ENCODE results near the gene RNF214. TPM values are rescaled to one million over a fixed set of nuclear protein-coding genes. Genes with fewer than 3 reads are reported as not detected.

The RNF214 gene
- total RNA-seq, 4 donors from 2014 or later, result 7.4 to 11.3 (median 9.5) TPM

- 60 to 75% methylated on average over 12 of the region's 12 CpGs for WGBS, 2 donors
- no peak overlapping the region for H3K4me3 ChIP-seq (ENCODE audit: low read depth, poor library complexity, severe bottlenecking)
- intact Hi-C loops (cut with DNase I; ENCODE audit: low total_unique reads), result no loop called here
- no peak for DNase-seq (ENCODE audit: low spot score in 2 of 2)
- TF ChIP-seq, protein P1, sequence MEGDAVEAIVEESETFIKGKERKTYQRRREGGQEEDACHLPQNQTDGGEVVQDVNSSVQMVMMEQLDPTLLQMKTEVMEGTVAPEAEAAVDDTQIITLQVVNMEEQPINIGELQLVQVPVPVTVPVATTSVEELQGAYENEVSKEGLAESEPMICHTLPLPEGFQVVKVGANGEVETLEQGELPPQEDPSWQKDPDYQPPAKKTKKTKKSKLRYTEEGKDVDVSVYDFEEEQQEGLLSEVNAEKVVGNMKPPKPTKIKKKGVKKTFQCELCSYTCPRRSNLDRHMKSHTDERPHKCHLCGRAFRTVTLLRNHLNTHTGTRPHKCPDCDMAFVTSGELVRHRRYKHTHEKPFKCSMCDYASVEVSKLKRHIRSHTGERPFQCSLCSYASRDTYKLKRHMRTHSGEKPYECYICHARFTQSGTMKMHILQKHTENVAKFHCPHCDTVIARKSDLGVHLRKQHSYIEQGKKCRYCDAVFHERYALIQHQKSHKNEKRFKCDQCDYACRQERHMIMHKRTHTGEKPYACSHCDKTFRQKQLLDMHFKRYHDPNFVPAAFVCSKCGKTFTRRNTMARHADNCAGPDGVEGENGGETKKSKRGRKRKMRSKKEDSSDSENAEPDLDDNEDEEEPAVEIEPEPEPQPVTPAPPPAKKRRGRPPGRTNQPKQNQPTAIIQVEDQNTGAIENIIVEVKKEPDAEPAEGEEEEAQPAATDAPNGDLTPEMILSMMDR (IDR thresholded peaks at IDR 0.05), result no peak
- TF ChIP-seq POLR2A (IDR thresholded peaks at IDR 0.05), result no peak
These were observed 31.4 kb upstream of the RNF214 start for GRCh38 chr11:117200813-117201657.

- intact Hi-C loops (cut with DNase I; ENCODE audit: low total_unique reads), result no loop called here
- DNase-seq (ENCODE audit: low spot score in 2 of 2), result peak in 1 of 2 donors; percentile 85
- TF ChIP-seq, protein P1 (IDR thresholded peaks at IDR 0.05), result no peak
- 54 to 58% methylated on average over 14 of the region's 14 CpGs for WGBS, 2 donors
- H3K4me3 ChIP-seq (ENCODE audit: low read depth, poor library complexity, severe bottlenecking), result no peak overlapping the region
These were observed 30.7 kb upstream of the RNF214 start for GRCh38 chr11:117201658-117202305.

GRCh38 chr11:117202386-117203068 is 29.9 kb upstream of the RNF214 start:
- TF ChIP-seq, protein P1 (IDR thresholded peaks at IDR 0.05), result no peak
- TF ChIP-seq POLR2A (IDR thresholded peaks at IDR 0.05), result no peak
- intact Hi-C loops (cut with DNase I; ENCODE audit: low total_unique reads), result no loop called here
- no peak overlapping the region for H3K4me3 ChIP-seq (ENCODE audit: low read depth, poor library complexity, severe bottlenecking)
- 73 to 82% methylated on average over 7 of the region's 7 CpGs for WGBS, 2 donors
- peak in 1 of 2 donors; percentile 74 for DNase-seq (ENCODE audit: low spot score in 2 of 2)

DNA sequence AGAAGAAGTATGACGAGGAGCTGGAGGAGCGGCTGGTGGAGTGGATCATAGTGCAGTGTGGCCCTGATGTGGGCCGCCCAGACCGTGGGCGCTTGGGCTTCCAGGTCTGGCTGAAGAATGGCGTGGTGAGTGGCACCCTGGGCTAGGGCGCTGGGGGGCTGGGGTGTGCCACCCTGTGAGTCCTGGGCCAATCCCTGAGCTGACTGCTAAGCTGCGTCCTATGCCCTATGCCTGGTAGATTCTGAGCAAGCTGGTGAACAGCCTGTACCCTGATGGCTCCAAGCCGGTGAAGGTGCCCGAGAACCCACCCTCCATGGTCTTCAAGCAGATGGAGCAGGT is 29.4 kb upstream of the RNF214 start:
- no peak overlapping the region for H3K4me3 ChIP-seq (ENCODE audit: low read depth, poor library complexity, severe bottlenecking)
- intact Hi-C loops (cut with DNase I; ENCODE audit: low total_unique reads), result no loop called here
- no peak for TF ChIP-seq POLR2A (IDR thresholded peaks at IDR 0.05)
- TF ChIP-seq, protein P1 (IDR thresholded peaks at IDR 0.05), result no peak
- DNase-seq (ENCODE audit: low spot score in 2 of 2), result peak in 1 of 2 donors; percentile 76
- 93 to 95% methylated on average over 10 of the region's 10 CpGs for WGBS, 2 donors

DNA sequence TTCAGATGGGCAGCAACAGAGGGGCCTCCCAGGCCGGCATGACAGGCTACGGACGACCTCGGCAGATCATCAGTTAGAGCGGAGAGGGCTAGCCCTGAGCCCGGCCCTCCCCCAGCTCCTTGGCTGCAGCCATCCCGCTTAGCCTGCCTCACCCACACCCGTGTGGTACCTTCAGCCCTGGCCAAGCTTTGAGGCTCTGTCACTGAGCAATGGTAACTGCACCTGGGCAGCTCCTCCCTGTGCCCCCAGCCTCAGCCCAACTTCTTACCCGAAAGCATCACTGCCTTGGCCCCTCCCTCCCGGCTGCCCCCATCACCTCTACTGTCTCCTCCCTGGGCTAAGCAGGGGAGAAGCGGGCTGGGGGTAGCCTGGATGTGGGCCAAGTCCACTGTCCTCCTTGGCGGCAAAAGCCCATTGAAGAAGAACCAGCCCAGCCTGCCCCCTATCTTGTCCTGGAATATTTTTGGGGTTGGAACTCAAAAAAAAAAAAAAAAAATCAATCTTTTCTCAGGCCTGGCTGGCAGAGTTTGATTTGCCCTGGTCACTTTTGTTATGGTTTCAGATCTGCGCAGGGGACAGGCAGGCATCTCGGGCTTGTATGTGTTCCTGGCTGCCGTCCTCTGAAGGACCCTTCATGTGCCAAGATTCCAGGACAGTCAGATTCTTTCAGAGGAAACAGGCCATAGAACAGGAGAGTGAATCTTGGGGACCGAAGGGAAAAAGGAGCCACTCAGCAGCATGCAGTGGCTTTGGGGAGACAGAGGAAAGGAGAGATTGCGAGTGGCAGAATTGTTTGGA is 28.0 kb upstream of the RNF214 start:
- intact Hi-C loops (cut with DNase I; ENCODE audit: low total_unique reads), result no loop called here

More for the DNA sequence above, 28.0 kb upstream of the RNF214 start:
- no peak for DNase-seq (ENCODE audit: low spot score in 2 of 2)
- WGBS, 2 donors, result 80 to 87% methylated on average over 17 of the region's 17 CpGs
- H3K4me3 ChIP-seq (ENCODE audit: low read depth, poor library complexity, severe bottlenecking), result no peak overlapping the region
- no peak for TF ChIP-seq POLR2A (IDR thresholded peaks at IDR 0.05)
- TF ChIP-seq, protein P1 (IDR thresholded peaks at IDR 0.05), result no peak
